Hematopoietic multipotent progenitor cell treated with erythropoietin and hydrocortisone succinate and interleukin-3 and kit ligand, for 6 days (in vitro differentiated cells): ENCODE measurements around the gene ASF1B.

Source experiments
- DNase-seq: peaks from one replicate; pipeline ENCODE4 v3.0.0-alpha.2; 2015

Gene ASF1B

GRCh38 chr19:14081797-14082674 lies 54.4 kb downstream of the ASF1B start:
- no peak for DNase-seq

GRCh38 chr19:14080887-14081796 lies 55.2 kb downstream of the ASF1B start:
- peak; percentile 100 for DNase-seq

DNA sequence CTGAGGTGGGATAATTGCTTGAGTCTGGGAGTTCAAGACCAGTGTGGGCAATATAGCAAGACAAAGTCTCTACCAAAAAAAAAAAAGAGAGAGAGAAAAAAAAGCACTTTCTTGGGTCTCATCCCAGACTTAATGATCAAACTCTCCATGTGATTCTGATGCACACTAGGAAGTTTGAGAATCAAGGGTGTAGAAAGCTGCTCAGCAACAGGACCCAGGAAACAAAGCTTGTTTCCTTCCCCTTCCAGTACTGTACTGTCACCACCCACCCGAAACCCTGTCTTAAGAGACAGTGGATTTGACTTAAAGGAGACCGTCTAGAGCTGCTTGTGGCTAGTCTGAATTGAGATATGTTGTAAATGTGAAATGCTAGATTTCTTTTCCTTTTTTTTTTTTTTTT lies 58.0 kb downstream of the ASF1B start:
- no peak for DNase-seq

DNA sequence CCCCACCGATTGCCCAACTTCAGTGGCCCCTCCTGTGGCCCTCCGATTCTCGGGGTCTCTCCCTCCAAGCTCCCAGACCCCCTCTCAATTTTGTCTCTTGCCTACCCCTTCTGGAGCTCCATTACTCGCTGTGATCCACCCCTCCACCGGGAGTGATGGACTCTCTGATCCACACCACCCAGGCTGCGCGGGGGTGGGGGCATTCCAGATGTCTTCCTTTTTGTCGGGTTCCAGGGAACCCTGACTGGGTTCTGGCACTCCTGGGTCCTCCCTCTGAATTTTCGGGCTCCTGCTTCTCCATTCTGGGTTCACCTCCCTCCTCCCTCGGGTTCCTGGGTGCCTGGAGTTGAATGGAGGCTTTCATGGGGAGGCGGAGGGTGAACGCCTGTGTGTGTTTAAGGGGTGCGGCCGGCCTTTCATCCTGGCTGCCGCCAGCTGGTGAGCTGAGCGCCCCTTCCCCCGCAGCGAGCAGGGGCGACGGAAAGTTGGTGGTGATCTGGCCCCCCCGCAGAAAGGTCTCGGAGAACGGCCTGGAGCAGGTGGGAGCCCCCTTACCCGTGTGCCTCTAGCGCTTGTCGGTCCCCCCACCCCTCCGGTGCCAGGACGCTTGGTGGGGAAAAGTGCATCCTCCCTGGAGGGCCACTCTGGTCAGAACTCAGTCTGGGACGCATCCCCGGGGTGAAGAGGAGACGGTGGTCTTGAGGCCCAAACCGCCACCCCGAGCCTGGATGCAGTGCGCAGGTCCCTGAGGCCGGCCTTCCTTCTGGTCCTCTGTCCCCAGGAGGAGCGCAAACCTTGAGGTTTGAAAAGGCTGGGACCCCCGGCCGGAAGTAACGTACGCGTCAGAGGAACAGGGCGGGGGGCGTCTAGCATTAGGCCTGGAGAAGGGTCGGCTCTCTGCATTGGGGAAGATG lies 62.2 kb downstream of the ASF1B start:
- DNase-seq = peak; percentile 56

- peak; percentile 85 for DNase-seq
Measured at GRCh38 chr19:14073261-14073924, 63.0 kb downstream of the ASF1B start.

GRCh38 chr19:14072535-14073260 lies 63.7 kb downstream of the ASF1B start, which contains the start of gene MISP3:
Gene MISP3 (plus strand): TSS chr19:14072786. CDS start chr19:14073310, 524 bp downstream.
- peak; percentile 58 for DNase-seq

GRCh38 chr19:14070268-14071050 lies 65.9 kb downstream of the ASF1B start:
- no peak for DNase-seq
